PC-3 (cell line): Measurements from ENCODE around the gene FGD5. TPM values are rescaled to one million over a fixed set of nuclear protein-coding genes. Genes with fewer than 3 reads are reported as not detected.
A peak's percentile ranks its signal among the peaks of the same experiment; 100 is the strongest.

ENCODE experiments used
- ATAC-seq: fragments of 200-7000 bp; cut with Tn5 transposase; 2 replicates; pipeline ENCODE4 v1.9.1; 2020; ENCODE audit warnings: mild to moderate bottlenecking, moderate library complexity
- BruUV-seq: library from RNA; stranded (reverse); fragments of 400-500 nt; replicated peaks from 2 replicates; lab custom pipeline; 2021; lab: Mats Ljungman, UMichigan
- CTCF ChIA-PET: fragments of 300-600 bp; sonication (Branson Sonifier 250); formaldehyde crosslinking; loops from one replicate; lab custom pipeline; 2022; ENCODE audit warnings: antibody characterized with exemption; lab: Charles Lee
- POLR2A ChIA-PET: fragments of 300-600 bp; sonication (Branson Sonifier 250); formaldehyde crosslinking; loops from one replicate; lab custom pipeline; 2022; ENCODE audit warnings: antibody characterized with exemption; ENCODE audit not compliant: unreplicated experiment; lab: Charles Lee
- DNase-seq: peaks from one replicate; pipeline ENCODE4 v3.0.0-alpha.2; 2015
- H2AFZ ChIP-seq: fragments of 300-600 bp; sonication (generic); 2 replicates; pipeline ENCODE4 v1.6.0; 2016; ENCODE audit warnings: antibody characterized with exemption, low read length
- H3F3A ChIP-seq: fragments of 300-600 bp; sonication (generic); one replicate; pipeline ENCODE4 v1.6.0; 2017; ENCODE audit warnings: antibody characterized with exemption, low read length, control low read depth, mild to moderate bottlenecking; ENCODE audit not compliant: unreplicated experiment
- H3K27ac ChIP-seq: fragments of 300-600 bp; sonication (generic); 2 replicates; pipeline ENCODE4 v1.5.1; 2016; ENCODE audit warnings: mild to moderate bottlenecking, low read length
- H3K27me3 ChIP-seq: fragments of 300-600 bp; sonication (generic); 2 replicates; pipeline ENCODE4 v1.6.1; 2016; ENCODE audit warnings: low read length, mixed read lengths
- H3K36me3 ChIP-seq: fragments of 300-600 bp; sonication (generic); 2 replicates; pipeline ENCODE4 v1.6.1; 2016; ENCODE audit warnings: low read depth, mixed run types, low read length, mixed read lengths
- H3K4me1 ChIP-seq: fragments of 300-600 bp; sonication (generic); 2 replicates; pipeline ENCODE4 v1.5.1; 2016; ENCODE audit warnings: low read length; ENCODE audit not compliant: insufficient read depth
- H3K4me2 ChIP-seq: fragments of 300-600 bp; sonication (generic); 2 replicates; pipeline ENCODE4 v1.6.0; 2016; ENCODE audit warnings: low read length
- H3K4me3 ChIP-seq: fragments of 300-600 bp; sonication (generic); 2 replicates; pipeline ENCODE4 v1.5.1; 2016; ENCODE audit warnings: mild to moderate bottlenecking, low read length, mixed read lengths
- H3K79me2 ChIP-seq: fragments of 300-600 bp; sonication (generic); 2 replicates; pipeline ENCODE4 v1.6.1; 2017; ENCODE audit warnings: low read length, mixed read lengths
- H3K9ac ChIP-seq: fragments of 300-600 bp; sonication (generic); 2 replicates; pipeline ENCODE4 v1.6.0; 2016; ENCODE audit warnings: mild to moderate bottlenecking, low read length
- H3K9me2 ChIP-seq: fragments of 300-600 bp; sonication (generic); replicated peaks from 2 replicates; pipeline ENCODE4 v1.6.1; 2016; ENCODE audit warnings: mixed run types, low read length, mixed read lengths
- H3K9me3 ChIP-seq: fragments of 300-600 bp; sonication (generic); 2 replicates; pipeline ENCODE4 v1.6.1; 2016; ENCODE audit warnings: low read length, mixed read lengths
- H4K20me1 ChIP-seq: fragments of 300-600 bp; sonication (generic); 2 replicates; pipeline ENCODE4 v1.6.1; 2016; ENCODE audit warnings: low read length, mixed read lengths
- EZH2 ChIP-seq: fragments of 300-600 bp; sonication (generic); IDR thresholded peaks from one replicate; pipeline ENCODE4 v1.6.1; 2017; ENCODE audit warnings: antibody characterized with exemption, mild to moderate bottlenecking, low read length; ENCODE audit not compliant: unreplicated experiment
- EZH2phosphoT487 ChIP-seq: fragments of 300-600 bp; sonication (generic); IDR thresholded peaks from 2 replicates; pipeline ENCODE4 v1.6.1; 2018; ENCODE audit warnings: mild to moderate bottlenecking, antibody characterized with exemption, low read length, borderline replicate concordance
- intact Hi-C: fragments of 100-400 bp; cut with micrococcal nuclease; formaldehyde crosslinking; loops from 2 replicates; pipeline ENCODE4 v1.9.0; 2023
- total RNA-seq: library from RNA; depleted of rRNA; stranded (reverse); fragments of >200 nt; gene quantifications from 2 replicates; pipeline ENCODE4 v1.2.3, GENCODE V29; 2014
- TF ChIP-seq, protein P1 (sequence below): fragments of 300-600 bp; sonication (generic); conservative IDR thresholded peaks from 2 replicates; pipeline ENCODE4 v1.5.1; 2017; ENCODE audit warnings: antibody characterized with exemption, low read depth, mild to moderate bottlenecking, low read length

FGD5 gene
- total RNA-seq, 1 experiment from 2014 or later: not detected

DNA sequence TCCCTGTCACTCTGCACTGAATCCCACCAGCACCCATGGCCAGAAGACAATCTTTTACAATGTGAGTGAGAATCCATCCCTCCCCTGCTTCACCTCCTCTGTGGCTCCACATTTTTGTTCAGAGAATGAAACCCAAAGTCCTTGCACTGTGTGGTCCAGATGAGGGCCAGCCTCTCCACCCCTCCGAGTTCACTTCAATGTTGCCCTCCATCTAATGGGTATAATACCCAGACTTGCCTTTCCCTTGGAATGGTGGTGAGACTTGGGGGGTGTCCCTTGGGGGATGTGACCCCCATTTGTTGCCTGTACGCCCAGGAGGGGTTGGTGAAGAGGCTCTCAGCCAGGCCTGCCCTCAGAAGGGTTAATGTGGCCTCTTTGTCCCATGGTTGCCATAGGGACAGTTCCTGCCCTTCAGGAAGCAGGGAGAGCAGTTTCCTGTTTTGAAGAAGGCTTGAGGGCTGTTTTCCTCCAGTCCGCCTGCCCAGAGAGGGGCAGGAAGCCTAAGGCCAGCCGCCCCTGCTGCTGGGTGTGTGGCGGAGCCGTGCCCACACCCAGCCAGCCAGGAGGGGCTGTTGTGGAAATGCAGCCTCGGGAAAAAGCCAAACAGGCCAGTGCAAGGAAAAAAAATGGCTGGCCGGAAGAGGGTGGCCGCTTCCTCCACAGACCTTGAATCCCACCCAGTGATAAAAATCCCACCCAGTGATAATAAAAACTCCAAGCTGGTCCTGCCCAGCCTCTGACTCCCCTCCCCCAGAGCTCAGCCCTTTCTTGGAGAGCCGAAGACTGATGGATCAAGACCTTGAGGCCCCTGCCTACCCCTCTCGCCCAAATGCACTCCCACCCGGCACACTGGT, 14.6 kb upstream of the FGD5 start:
- no peaks in the 10 kb centered on the region for H3K79me2 ChIP-seq
- no peak overlapping the region for H2AFZ ChIP-seq
- H3K4me2 ChIP-seq: peak overlapping the region; percentile 1; the same call in 1 of the 2 replicates
- ChIA-PET POLR2A (no interaction called here), CTCF (no interaction called here)
- H3K9me3 ChIP-seq: no peaks in the 10 kb centered on the region
- no peak overlapping the region for H3K9ac ChIP-seq
- H3K4me1 ChIP-seq: peaks cover 3% of the 10 kb centered on the region; the same call in 1 of the 2 replicates
- no peaks in the 10 kb centered on the region for H3K9me2 ChIP-seq
- ATAC-seq (no peak), DNase-seq (no peak)
- peaks cover 39% of the 10 kb centered on the region for H3K27me3 ChIP-seq
- no peak overlapping the region for H3K27ac ChIP-seq
- no TSS peak for BruUV-seq
- no peak overlapping the region for H3K4me3 ChIP-seq
- H4K20me1 ChIP-seq: no peaks in the 10 kb centered on the region
- no peaks in the 10 kb centered on the region for H3K36me3 ChIP-seq
- intact Hi-C loops: no loop called here
- no peaks in the 10 kb centered on the region for H3F3A ChIP-seq
- TF ChIP-seq EZH2: no peak
- TF ChIP-seq, protein P1, sequence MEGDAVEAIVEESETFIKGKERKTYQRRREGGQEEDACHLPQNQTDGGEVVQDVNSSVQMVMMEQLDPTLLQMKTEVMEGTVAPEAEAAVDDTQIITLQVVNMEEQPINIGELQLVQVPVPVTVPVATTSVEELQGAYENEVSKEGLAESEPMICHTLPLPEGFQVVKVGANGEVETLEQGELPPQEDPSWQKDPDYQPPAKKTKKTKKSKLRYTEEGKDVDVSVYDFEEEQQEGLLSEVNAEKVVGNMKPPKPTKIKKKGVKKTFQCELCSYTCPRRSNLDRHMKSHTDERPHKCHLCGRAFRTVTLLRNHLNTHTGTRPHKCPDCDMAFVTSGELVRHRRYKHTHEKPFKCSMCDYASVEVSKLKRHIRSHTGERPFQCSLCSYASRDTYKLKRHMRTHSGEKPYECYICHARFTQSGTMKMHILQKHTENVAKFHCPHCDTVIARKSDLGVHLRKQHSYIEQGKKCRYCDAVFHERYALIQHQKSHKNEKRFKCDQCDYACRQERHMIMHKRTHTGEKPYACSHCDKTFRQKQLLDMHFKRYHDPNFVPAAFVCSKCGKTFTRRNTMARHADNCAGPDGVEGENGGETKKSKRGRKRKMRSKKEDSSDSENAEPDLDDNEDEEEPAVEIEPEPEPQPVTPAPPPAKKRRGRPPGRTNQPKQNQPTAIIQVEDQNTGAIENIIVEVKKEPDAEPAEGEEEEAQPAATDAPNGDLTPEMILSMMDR: no peak
- TF ChIP-seq EZH2phosphoT487: no peak

DNA sequence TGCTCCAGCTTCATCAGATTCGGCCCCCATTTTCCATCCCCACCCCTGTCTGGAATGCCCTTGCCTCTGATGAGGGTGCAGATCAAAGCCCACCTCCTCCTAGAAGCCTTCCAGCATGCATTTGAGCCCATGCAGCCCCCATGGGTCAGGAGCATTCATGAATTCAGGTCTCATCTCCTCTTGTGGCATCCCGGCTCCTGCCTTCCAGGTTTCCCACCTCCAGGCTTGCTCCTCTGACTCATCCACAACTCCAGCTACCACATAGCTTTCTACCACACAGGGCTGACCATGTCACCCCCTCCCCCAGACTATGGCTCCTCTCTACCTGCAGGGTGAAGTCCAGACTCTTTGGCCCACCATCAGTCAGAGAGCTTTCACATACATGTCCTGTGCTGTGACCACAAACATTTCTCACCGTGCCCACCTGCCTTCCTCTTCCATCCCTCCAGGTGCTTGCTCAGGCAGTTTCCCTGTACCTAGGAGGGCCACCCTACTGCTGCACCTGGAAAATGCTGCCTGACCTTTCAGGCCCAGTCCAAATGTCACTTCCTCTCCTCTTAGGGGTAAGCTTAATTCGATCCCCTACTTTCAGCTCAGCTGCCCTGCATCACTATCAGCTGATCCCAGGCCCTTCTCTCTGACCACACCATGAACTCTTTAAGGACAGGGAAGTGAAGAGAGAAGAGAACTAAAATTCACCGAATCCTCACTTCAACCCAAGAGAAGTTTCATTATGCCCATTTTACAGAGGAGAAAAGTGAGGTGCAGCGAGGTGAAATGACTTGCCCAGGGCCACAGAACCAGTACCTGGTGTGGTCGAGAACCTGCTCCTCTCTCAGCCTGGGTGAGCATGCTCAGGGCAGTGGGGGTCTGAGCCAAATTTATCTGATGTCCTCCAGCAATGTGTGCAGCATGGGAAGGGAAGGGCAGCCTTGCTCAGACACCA, 13.7 kb upstream of the FGD5 start:
- H2AFZ ChIP-seq: no peak overlapping the region
- no peak overlapping the region for H3K4me2 ChIP-seq
- CTCF ChIA-PET: no interaction called here
- intact Hi-C loops: no loop called here
- H3K9ac ChIP-seq: no peak overlapping the region
- H3K27ac ChIP-seq: no peak overlapping the region
- POLR2A ChIA-PET: no interaction called here
- TF ChIP-seq EZH2phosphoT487: no peak
- no peak for TF ChIP-seq EZH2
- TF ChIP-seq, protein P1: no peak
- ATAC-seq (no peak), DNase-seq (peak; percentile 31)
- H4K20me1 ChIP-seq: no peaks in the 10 kb centered on the region
- no peaks in the 10 kb centered on the region for H3K4me1 ChIP-seq
- peaks cover 48% of the 10 kb centered on the region for H3K27me3 ChIP-seq
- no peaks in the 10 kb centered on the region for H3K36me3 ChIP-seq
- H3F3A ChIP-seq: no peaks in the 10 kb centered on the region
- no peaks in the 10 kb centered on the region for H3K9me2 ChIP-seq
- no peaks in the 10 kb centered on the region for H3K9me3 ChIP-seq
- no TSS peak for BruUV-seq
- no peak overlapping the region for H3K4me3 ChIP-seq
- H3K79me2 ChIP-seq: no peaks in the 10 kb centered on the region
